WTC11 (cell line): ENCODE data around the gene DNA2.

Experiments used
- CTCF ChIP-seq: fragments of 200-600 bp; IDR thresholded peaks from 2 replicates; pipeline ENCODE4 v1.8.0; 2022; ENCODE audit warnings: antibody characterized with exemption
- PREB ChIP-seq: sonication (generic); formaldehyde crosslinking; IDR thresholded peaks from 2 replicates; pipeline ENCODE4 v1.8.1; 2022; ENCODE audit warnings: mild to moderate bottlenecking, missing genetic modification reagents, moderate library complexity, borderline replicate concordance

- TF ChIP-seq CTCF (no peak), PREB (no peak)
Measured at GRCh38 chr10:68366600-68366999, 105.2 kb downstream of the DNA2 start.
